Uterus (tissue), 4 donors: ENCODE results near the gene PTPRE. TPM values are rescaled to one million over a fixed set of nuclear protein-coding genes. Genes with fewer than 3 reads are reported as not detected.

Source experiments
- DNase-seq, 2 donors: peaks; one replicate each; pipeline ENCODE4 v3.0.0-alpha.2; 2019 to 2020
- H3K27ac ChIP-seq, 2 donors: fragments of 200-600 bp; sonication (generic); 1 replicate in 1 of 2; 2 replicates in 1 of 2; pipeline ENCODE4 v1.5.1; 2016 to 2018
- H3K27me3 ChIP-seq, 2 donors: fragments of 200-600 bp; sonication (generic); one replicate each; pipeline ENCODE4 v1.5.1; 2018 to 2019; ENCODE audit warnings: control low read depth in 1 of 2
- H3K36me3 ChIP-seq, 2 donors: fragments of 200-600 bp; sonication (generic); one replicate each; pipeline ENCODE4 v1.5.1; 2019; ENCODE audit warnings: control low read depth in 1 of 2
- H3K4me1 ChIP-seq, 2 donors: fragments of 200-600 bp; sonication (generic); one replicate each; pipeline ENCODE4 v1.5.1; 2018 to 2019; ENCODE audit warnings: control low read depth in 1 of 2
- H3K4me3 ChIP-seq, 2 donors: fragments of 200-600 bp; sonication (generic); 1 replicate in 1 of 2; 2 replicates in 1 of 2; pipeline ENCODE4 v1.5.1; 2018 to 2019; ENCODE audit warnings: mild to moderate bottlenecking in 1 of 2
- H3K9me3 ChIP-seq, 2 donors: fragments of 200-600 bp; sonication (generic); one replicate each; pipeline ENCODE4 v1.5.1; 2019; ENCODE audit warnings: control low read depth in 1 of 2
- CTCF ChIP-seq, 4 experiments: fragments of 200-600 bp in 2 of 4; fragments of 450-650 bp in 2 of 4; sonication (generic) in 2 of 4; IDR thresholded peaks; one replicate each; pipeline ENCODE4 v1.5.1; 2016 to 2019; ENCODE audit warnings: antibody characterized with exemption in 4 of 4, mild to moderate bottlenecking in 2 of 4, moderate library complexity in 1 of 4
- POLR2A ChIP-seq, 2 donors: fragments of 450-650 bp; IDR thresholded peaks; one replicate each; pipeline ENCODE4 v1.6.1; 2016; ENCODE audit warnings: antibody characterized with exemption in 2 of 2, mild to moderate bottlenecking in 1 of 2, moderate library complexity in 1 of 2
- intact Hi-C: fragments of 100-400 bp; cut with DNase I; formaldehyde crosslinking; loops from one replicate; pipeline ENCODE4 v1.15.1; 2023; ENCODE audit warnings: low total_unique reads
- total RNA-seq, 4 donors: library from RNA; depleted of rRNA in 3 of 4; stranded (reverse); fragments of >200 nt in 3 of 4; gene quantifications; one replicate each; pipeline versions ENCODE4 v1.1.0 to v1.2.4, GENCODE V29; 2014 to 2023
- donor health status: DM: yes; HTN: yes; CAD: no.

The PTPRE gene
- total RNA-seq, 4 donors from 2014 or later = 9.4 to 18.9 (median 16.3) TPM

- intact Hi-C loops = no loop called here
- Histone ChIP-seq H3K9me3 (no peaks in the 10 kb centered on the region), H3K4me3 (no peak overlapping the region), H3K27me3 (no peaks in the 10 kb centered on the region), H3K4me1 (no peaks in the 10 kb centered on the region), H3K36me3 (no peaks in the 10 kb centered on the region), H3K27ac (no peak overlapping the region)
- TF ChIP-seq CTCF (IDR thresholded peaks at IDR 0.05) (no peak), POLR2A (IDR thresholded peaks at IDR 0.05) (no peak)
- DNase-seq = no peak
Observed at GRCh38 chr10:128007971-128008370, 101.1 kb downstream of the PTPRE start.

- H3K27ac ChIP-seq = no peak overlapping the region
- H3K4me3 ChIP-seq = no peak overlapping the region
- H3K27me3 ChIP-seq = no peaks in the 10 kb centered on the region
- TF ChIP-seq POLR2A (IDR thresholded peaks at IDR 0.05) (no peak), CTCF (IDR thresholded peaks at IDR 0.05) (no peak)
- no peaks in the 10 kb centered on the region for H3K4me1 ChIP-seq
- intact Hi-C loops = no loop called here
- DNase-seq = peak in 1 of 2 donors; percentile 6
- no peaks in the 10 kb centered on the region for H3K36me3 ChIP-seq
- H3K9me3 ChIP-seq = no peaks in the 10 kb centered on the region
Observed at GRCh38 chr10:128008521-128009250, 101.8 kb downstream of the PTPRE start.

- peak in 1 of 2 donors; percentile 3 for DNase-seq
- intact Hi-C loops = loop anchor here (5.0 kb wide), 1 partner anchor 102 kb away; the partner anchor contains the start of gene PTPRE
Observed at GRCh38 chr10:128009372-128010126, 102.6 kb downstream of the PTPRE start.

GRCh38 chr10:128011059-128011979 lies 104.4 kb downstream of the PTPRE start:
- no peaks in the 10 kb centered on the region for H3K36me3 ChIP-seq
- no peaks in the 10 kb centered on the region for H3K4me1 ChIP-seq
- peak in 1 of 2 donors; percentile 11 for TF ChIP-seq POLR2A (IDR thresholded peaks at IDR 0.05)
- peak; percentile 79 to 97 (median 92) for TF ChIP-seq CTCF (IDR thresholded peaks at IDR 0.05)
- intact Hi-C loops = loop anchor here (5.0 kb wide), 1 partner anchor 104 kb away; the partner anchor contains the start of gene PTPRE
- H3K27me3 ChIP-seq = no peaks in the 10 kb centered on the region
- H3K9me3 ChIP-seq = no peaks in the 10 kb centered on the region
- DNase-seq = peak; percentile 58 to 84
- no peak overlapping the region for H3K4me3 ChIP-seq
- H3K27ac ChIP-seq = no peak overlapping the region

More at GRCh38 chr10:128009372-128010126, 102.6 kb downstream of the PTPRE start:
- H3K9me3 ChIP-seq = no peaks in the 10 kb centered on the region
- no peaks in the 10 kb centered on the region for H3K36me3 ChIP-seq
- no peaks in the 10 kb centered on the region for H3K27me3 ChIP-seq
- no peak overlapping the region for H3K27ac ChIP-seq
- no peaks in the 10 kb centered on the region for H3K4me1 ChIP-seq
- H3K4me3 ChIP-seq = no peak overlapping the region
- no peak for TF ChIP-seq POLR2A (IDR thresholded peaks at IDR 0.05)
- no peak for TF ChIP-seq CTCF (IDR thresholded peaks at IDR 0.05)
